Activated CD4-positive, alpha-beta T cell treated with anti-CD3 and anti-CD28 coated beads, Interleukin-2, amount 50 U/mL, for 48 hours (primary cell): ENCODE results near the gene RNU7-1.
A peak's percentile ranks its signal among the peaks of the same experiment; 100 is the strongest.

Experiments
- DNase-seq, 2 experiments: peaks; one replicate each; pipeline ENCODE4 v3.0.0-alpha.2; 2020

The RNU7-1 gene

DNA sequence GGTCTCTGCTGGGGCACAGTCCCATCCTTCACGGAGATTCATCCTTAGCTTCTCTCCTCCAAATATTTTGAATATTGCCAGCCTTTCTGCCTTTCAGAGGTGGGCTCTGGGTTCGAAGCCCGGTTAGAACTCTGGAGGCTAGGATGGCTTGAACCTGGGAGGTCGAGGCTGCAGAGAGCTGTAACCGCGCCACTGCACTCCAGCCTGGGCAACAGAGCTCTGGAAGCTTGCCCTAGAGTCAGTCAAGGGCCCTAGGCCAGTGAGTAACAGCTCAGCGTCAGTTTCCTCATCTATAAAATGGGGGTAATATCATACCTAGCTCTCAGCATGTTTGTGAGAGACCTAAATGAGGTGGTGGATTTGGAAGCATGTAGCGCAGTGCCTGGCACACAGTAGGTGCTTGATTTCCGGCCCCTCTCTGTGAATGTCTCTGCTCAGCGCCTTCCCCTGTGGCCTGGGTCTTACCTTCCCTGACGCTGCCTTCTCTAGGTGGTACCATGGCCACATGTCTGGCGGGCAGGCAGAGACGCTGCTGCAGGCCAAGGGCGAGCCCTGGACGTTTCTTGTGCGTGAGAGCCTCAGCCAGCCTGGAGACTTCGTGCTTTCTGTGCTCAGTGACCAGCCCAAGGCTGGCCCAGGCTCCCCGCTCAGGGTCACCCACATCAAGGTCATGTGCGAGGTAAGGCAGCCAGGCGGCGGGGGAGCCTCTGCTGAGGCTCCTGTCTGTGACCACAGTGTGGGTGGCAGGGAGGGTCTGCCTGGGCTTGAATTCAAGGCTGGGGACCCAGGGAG, 10.9 kb downstream of the RNU7-1 start:
- DNase-seq = no peak

GRCh38 chr12:6955108-6956020, 11.7 kb downstream of the RNU7-1 start:
- no peak for DNase-seq

GRCh38 chr12:6956021-6956727, 12.6 kb downstream of the RNU7-1 start:
- DNase-seq = peak in 1 of 2 experiments; percentile 35

DNA sequence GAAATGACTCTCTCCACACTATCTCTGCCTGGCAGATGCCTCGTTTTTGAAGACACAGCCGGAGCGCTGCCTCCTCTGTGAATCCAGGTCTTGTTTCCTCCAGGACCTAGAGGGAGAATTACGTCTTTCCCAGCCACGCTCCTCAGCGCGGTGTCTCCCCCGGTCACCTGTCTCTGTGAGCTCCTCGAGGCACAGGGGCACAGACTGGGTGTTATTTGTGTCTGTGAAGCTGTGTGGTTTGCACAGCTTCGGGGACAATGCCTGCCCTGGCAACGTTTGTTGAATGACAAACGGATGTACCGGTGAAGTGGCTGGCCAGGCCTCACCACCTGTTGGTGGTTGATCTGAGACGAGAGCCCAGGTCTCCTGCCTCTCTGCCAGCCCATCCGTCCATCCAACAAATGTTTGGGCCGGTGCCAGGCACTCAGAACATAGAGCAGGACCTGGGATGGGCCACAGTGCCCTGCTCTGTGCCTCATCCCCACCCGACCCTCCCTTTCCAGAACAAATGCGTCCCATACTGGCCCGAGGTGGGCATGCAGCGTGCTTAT, 13.6 kb downstream of the RNU7-1 start:
- DNase-seq = peak in 1 of 2 experiments; percentile 43

GRCh38 chr12:6957741-6958608, 14.4 kb downstream of the RNU7-1 start:
- DNase-seq = peak in 1 of 2 experiments; percentile 41

DNA sequence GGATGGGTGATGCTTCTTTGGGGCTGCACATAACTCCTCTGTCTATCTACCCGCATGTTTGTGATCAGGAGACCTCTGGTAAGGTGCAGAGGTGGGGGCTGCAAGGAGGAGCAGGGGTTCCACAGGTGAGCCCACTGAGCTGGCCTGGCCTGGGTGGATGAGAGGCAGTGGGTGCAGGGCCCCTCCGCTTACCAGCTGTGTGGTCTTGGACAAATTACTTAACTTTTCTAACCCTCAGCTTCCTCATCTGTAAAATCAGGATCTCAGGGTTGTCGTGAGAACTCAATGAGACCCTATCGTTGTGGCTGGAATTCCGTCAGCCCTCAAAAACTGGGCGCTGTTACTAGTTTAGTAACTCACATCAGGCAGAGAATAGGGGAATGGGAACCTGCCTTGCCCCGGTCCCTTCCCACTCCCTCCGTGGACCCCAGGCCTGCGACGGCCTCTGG, 15.0 kb downstream of the RNU7-1 start:
- DNase-seq = peak in 1 of 2 experiments; percentile 37

DNA sequence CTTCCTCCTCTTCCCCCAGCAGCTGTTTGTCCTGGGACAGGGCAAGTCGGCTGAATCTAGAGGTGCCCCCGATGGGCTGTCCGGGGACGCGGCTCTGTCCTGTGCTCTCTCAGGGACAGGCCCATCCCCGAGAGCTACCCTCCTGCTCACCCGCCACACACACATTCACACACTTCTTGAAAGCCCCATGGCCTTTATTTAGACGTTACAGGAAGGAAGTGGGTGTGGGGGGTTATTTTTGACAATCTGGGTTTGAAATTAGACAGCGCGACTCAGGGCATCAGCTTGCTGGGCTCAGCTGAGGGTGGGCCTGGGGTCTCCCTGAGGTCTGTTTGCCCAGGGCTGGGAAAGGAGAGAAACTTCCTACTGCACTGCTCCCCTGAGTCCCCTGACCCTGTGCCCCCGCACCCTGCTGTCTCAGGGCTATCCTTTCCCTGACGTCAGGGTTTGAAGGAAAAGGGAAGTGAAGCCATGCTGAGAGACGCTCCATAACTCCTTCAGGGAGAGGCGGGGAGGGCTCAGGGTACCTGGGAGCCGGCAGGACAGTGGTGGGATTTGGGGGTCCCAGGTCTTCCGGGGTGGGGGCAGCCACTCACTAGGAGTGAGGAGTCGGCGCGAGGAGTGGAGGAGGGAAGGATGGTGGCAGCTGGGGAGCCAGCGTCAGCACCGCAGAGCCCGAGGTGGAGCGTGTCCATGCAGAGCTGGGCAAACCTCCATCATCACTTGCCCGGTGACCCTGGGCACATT, 15.6 kb downstream of the RNU7-1 start:
- peak; percentile 68 to 76 for DNase-seq

GRCh38 chr12:6959805-6960592, 16.4 kb downstream of the RNU7-1 start:
- no peak for DNase-seq

GRCh38 chr12:6960593-6961277, 17.1 kb downstream of the RNU7-1 start:
- DNase-seq = peak in 1 of 2 experiments; percentile 49

GRCh38 chr12:6961278-6961694, 17.7 kb downstream of the RNU7-1 start:
- DNase-seq = peak; percentile 96 to 98

- peak; percentile 73 to 77 for DNase-seq
Measured at GRCh38 chr12:6961695-6962284, 18.2 kb downstream of the RNU7-1 start.

- DNase-seq = no peak
Measured at GRCh38 chr12:6962285-6963015, 18.8 kb downstream of the RNU7-1 start.

GRCh38 chr12:6963016-6963731, 19.6 kb downstream of the RNU7-1 start:
- no peak for DNase-seq

DNA sequence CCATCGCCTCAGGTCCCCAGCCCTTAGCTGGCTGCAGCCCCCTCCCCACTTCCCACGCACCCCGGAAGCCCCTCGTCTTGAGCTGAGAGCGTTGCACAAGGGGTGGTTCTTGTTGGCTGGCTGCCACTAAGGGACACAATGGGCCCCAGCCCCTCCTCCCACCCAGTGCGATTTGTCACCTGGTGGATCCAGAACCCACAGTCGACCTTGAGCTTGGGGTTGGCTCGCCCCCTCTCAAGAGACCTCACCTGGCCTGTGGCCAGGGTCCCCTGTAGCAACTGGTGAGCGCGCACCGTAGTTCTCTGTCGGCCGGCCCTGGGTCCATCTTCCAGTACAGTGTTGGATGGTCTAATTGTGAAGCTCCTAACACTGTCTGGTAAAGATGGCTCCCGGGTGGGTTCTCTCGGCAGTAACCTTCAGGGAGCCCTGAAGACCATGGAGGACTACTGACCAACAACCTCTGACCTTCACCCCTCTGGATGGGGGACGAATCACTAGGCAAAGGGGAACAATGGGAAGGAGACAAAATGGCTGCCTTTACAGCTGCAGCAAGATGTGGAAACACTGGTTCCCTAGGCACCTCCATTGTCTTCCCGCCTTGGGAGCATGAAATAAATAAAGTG, 20.3 kb downstream of the RNU7-1 start:
- DNase-seq = no peak

- DNase-seq = no peak
Measured at GRCh38 chr12:6964605-6965025, 21.0 kb downstream of the RNU7-1 start.

GRCh38 chr12:6965026-6965661, 21.5 kb downstream of the RNU7-1 start:
- peak; percentile 89 to 92 for DNase-seq
